ENCODE data around the gene MRPL16. TPM values are rescaled to one million over a fixed set of nuclear protein-coding genes. Genes with fewer than 3 reads are reported as not detected.

The MRPL16 gene
- total RNA-seq, 1 experiment from 2014 or later: 78.9 TPM

DNA sequence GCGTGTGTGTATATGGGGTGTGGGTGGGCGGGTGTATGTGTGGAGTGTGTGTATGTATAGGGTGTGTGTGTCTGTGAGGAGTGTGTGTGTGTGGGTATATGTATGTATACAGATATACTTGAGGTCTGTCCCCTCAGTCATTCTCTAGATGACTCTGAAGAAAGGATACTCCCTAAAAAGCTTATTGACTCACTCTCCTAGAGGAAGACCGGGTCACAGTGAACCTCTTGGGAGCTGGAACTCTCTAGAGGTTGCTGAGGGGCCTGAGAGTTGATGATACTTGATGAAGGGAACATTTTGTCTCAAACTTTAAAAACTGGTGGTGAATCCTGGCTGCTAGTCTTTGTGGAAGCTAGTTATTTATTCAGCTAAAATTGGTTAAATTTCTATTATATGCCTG is 40.3 kb downstream of the MRPL16 start (continued):
- no peak for TF ChIP-seq ZNF281 (CRISPR knock-in tag; IDR thresholded peaks at IDR 0.05)

DNA sequence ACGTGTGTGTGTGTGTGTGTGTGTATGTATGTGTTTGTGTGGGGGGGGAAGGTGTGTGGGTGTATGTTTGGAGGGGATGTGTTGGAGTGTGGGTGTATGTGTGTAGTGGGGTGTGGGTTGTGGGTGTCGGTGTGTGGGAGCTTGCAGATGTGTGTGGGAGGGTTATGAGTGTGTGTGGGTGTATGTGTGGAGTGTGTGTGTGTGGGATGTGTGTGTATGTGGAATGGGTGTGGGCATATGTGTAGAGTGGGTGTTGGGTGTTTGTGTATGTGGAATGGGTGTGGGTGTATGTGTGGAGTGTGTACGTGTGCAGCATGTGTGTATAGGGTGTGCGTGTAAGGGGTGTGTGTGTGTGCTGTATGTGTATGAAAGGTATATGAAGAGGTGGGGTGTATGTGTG is 40.8 kb downstream of the MRPL16 start:
- Mint-ChIP-seq H3K27me3 (ENCODE audit: low read depth) (no peaks in the 10 kb centered on the region), H3K9me3 (no peaks in the 10 kb centered on the region), H3K4me3 (no peak overlapping the region), H3K36me3 (peaks cover 15% of the 10 kb centered on the region), H3K27ac (no peak overlapping the region), H3K4me1 (peaks cover 15% of the 10 kb centered on the region)
- POLR2A ChIA-PET: no interaction called here
- DNase-seq (ENCODE audit: low spot score) (no peak), ATAC-seq (no peak)
- no peak for TF ChIP-seq PRRX2 (CRISPR knock-in tag; IDR thresholded peaks at IDR 0.05)
- TF ChIP-seq NR1H2 (CRISPR knock-in tag; IDR thresholded peaks at IDR 0.05): no peak
- no peak for TF ChIP-seq NFE2L1 (CRISPR knock-in tag; IDR thresholded peaks at IDR 0.05)
- CTCF ChIA-PET: no interaction called here

DNA sequence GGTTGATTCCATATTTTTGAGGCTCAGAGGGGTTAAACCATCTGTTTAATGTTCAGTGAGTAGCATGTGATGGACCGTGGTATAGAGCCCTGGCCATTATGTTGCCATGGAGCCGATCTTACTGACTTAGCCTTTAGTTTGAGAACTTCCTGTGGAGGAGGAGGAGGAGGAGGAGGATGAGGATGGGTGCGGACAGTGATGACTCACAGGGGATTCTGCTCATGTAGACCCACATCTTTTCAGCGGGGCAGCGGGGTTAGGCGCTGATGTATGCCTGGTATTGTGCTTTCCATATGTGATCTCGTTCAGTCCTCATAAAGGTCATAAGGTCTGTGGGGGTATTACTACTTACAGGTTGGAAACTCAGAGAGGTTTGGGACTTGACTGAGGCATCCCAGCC is 41.5 kb downstream of the MRPL16 start:
- ChIA-PET CTCF (no interaction called here), POLR2A (no interaction called here)
- Mint-ChIP-seq H3K36me3 (peaks cover 10% of the 10 kb centered on the region), H3K9me3 (no peaks in the 10 kb centered on the region), H3K4me3 (no peak overlapping the region), H3K4me1 (peaks cover 15% of the 10 kb centered on the region), H3K27me3 (ENCODE audit: low read depth) (no peaks in the 10 kb centered on the region), H3K27ac (no peak overlapping the region)
- DNase-seq (ENCODE audit: low spot score) (no peak), ATAC-seq (no peak)
- TF ChIP-seq STAT6 (CRISPR knock-in tag; conservative IDR thresholded peaks at IDR 0.05; ENCODE audit: low read depth) (no peak), SMAD4 (CRISPR knock-in tag; IDR thresholded peaks at IDR 0.05) (no peak)

DNA sequence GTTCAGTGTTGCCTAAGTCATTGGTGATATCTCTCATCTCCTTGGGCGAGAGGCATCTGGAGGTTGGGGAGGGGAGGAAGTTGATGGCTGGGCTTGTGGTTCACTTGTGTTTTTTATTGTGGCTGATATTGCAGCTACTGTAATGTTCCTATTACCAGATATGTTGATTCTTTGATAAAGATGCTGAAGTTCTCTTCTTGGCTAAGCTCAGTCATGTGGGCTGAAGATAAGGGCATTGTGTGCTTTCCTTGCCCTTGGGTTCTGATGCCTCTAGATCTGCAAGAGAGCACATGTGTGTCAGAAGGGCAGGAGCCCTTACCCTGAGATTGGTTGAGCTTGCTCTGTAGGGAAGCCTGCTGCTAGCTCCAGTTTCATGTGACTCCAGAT is 43.4 kb downstream of the MRPL16 start:
- CTCF ChIA-PET: interaction anchor here (1.1 to 5.2 kb wide), 3 partner anchors 12 to 98 kb away, joined by 3 to 32 read pairs (median 3); partner anchors contain the start of gene STX3
- Mint-ChIP-seq H3K27ac (no peak overlapping the region; the same call in 1 of the 2 replicates), H3K9me3 (no peaks in the 10 kb centered on the region), H3K4me3 (no peak overlapping the region), H3K27me3 (ENCODE audit: low read depth) (no peaks in the 10 kb centered on the region), H3K36me3 (peaks cover 6% of the 10 kb centered on the region), H3K4me1 (peaks cover 15% of the 10 kb centered on the region)
- no peak for DNase-seq (ENCODE audit: low spot score)
- no peak for ATAC-seq
- POLR2A ChIA-PET: no interaction called here
- TF ChIP-seq, protein P1, sequence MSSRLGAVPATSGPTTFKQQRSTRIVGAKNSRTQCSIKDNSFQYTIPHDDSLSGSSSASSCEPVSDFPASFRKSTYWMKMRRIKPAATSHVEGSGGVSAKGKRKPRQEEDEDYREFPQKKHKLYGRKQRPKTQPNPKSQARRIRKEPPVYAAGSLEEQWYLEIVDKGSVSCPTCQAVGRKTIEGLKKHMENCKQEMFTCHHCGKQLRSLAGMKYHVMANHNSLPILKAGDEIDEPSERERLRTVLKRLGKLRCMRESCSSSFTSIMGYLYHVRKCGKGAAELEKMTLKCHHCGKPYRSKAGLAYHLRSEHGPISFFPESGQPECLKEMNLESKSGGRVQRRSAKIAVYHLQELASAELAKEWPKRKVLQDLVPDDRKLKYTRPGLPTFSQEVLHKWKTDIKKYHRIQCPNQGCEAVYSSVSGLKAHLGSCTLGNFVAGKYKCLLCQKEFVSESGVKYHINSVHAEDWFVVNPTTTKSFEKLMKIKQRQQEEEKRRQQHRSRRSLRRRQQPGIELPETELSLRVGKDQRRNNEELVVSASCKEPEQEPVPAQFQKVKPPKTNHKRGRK (CRISPR knock-in tag; IDR thresholded peaks at IDR 0.05; ENCODE audit: borderline replicate concordance): no peak
- no peak for TF ChIP-seq KAT7 (CRISPR knock-in tag; IDR thresholded peaks at IDR 0.05; ENCODE audit: borderline replicate concordance)
- TF ChIP-seq SMAD3 (CRISPR knock-in tag; IDR thresholded peaks at IDR 0.05; ENCODE audit: borderline replicate concordance): no peak
- no peak for TF ChIP-seq ZBTB21 (CRISPR knock-in tag; IDR thresholded peaks at IDR 0.05; ENCODE audit: borderline replicate concordance)
- no peak for TF ChIP-seq USF2 (CRISPR knock-in tag; IDR thresholded peaks at IDR 0.05)
- TF ChIP-seq, protein P2, sequence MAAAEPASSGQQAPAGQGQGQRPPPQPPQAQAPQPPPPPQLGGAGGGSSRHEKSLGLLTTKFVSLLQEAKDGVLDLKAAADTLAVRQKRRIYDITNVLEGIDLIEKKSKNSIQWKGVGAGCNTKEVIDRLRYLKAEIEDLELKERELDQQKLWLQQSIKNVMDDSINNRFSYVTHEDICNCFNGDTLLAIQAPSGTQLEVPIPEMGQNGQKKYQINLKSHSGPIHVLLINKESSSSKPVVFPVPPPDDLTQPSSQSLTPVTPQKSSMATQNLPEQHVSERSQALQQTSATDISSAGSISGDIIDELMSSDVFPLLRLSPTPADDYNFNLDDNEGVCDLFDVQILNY (CRISPR knock-in tag; IDR thresholded peaks at IDR 0.05): no peak
- TF ChIP-seq E2F4 (CRISPR knock-in tag; IDR thresholded peaks at IDR 0.05; ENCODE audit: borderline replicate concordance, low read depth): no peak
